Endothelial cell of umbilical vein (primary cell): ENCODE data around the gene SMG5.
A peak's percentile ranks its signal among the peaks of the same experiment; 100 is the strongest.

Experiments
- POLR2A ChIP-seq: IDR thresholded peaks from 2 replicates; pipeline ENCODE4 v1.6.1; 2012; ENCODE audit warnings: low read depth, mild to moderate bottlenecking, control low read depth, low read length
- POLR2AphosphoS5 ChIP-seq: IDR thresholded peaks from 2 replicates; pipeline ENCODE4 v1.6.1; 2012; ENCODE audit warnings: low read depth, mild to moderate bottlenecking, control low read depth, low read length, moderate library complexity; ENCODE audit not compliant: insufficient read depth
- TF ChIP-seq, protein P1 (sequence below), 2 donors: IDR thresholded peaks; 1 replicate in 1 of 2; 2 replicates in 1 of 2; pipeline ENCODE4 v1.5.1; 2011; ENCODE audit warnings: low read length in 2 of 2, mild to moderate bottlenecking in 2 of 2, moderate library complexity in 2 of 2, control low read depth in 1 of 2, inconsistent platforms in 1 of 2, low read depth in 1 of 2; ENCODE audit not compliant: insufficient read depth in 1 of 2; ENCODE audit errors: extremely low read depth in 1 of 2

DNA sequence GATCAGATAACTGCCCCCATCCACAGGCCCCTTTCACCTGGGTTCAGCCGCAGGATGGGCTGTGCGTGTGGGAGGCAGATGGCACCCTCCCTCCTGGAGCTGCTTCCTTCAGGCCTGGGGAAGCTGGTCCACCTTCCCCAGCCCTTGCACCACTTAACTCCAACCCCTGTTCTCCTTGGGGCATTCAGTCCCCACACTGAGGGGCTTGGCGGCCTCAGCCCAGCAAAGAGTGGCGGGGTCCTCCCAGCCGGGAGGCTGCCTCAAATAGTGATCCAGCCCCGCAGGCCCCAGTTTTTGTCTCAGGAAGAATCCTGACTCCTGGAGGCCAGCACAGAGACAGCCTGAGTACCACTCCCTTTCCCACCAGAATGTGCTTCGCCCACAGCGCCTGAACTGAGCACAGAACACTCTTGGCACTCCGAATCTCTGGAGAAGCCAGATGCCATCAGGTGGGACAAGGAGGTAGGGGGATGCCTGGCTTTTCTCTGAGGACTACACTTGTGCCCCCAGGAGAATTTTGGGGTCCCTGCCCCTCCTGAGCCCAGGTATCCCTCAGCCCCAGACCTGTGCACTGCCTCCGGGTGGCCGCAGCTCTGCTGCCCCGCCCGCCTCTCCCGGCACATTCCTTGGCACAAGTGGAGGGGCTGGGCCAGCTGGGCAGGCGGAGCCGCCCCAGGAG, 35.7 kb downstream of the SMG5 start:
- TF ChIP-seq POLR2AphosphoS5 (no peak), POLR2A (peak; percentile 54)
- TF ChIP-seq, protein P1, sequence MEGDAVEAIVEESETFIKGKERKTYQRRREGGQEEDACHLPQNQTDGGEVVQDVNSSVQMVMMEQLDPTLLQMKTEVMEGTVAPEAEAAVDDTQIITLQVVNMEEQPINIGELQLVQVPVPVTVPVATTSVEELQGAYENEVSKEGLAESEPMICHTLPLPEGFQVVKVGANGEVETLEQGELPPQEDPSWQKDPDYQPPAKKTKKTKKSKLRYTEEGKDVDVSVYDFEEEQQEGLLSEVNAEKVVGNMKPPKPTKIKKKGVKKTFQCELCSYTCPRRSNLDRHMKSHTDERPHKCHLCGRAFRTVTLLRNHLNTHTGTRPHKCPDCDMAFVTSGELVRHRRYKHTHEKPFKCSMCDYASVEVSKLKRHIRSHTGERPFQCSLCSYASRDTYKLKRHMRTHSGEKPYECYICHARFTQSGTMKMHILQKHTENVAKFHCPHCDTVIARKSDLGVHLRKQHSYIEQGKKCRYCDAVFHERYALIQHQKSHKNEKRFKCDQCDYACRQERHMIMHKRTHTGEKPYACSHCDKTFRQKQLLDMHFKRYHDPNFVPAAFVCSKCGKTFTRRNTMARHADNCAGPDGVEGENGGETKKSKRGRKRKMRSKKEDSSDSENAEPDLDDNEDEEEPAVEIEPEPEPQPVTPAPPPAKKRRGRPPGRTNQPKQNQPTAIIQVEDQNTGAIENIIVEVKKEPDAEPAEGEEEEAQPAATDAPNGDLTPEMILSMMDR (IDR thresholded peaks at IDR 0.05; ENCODE audit: extremely low read depth in 1 of 2, insufficient read depth in 1 of 2, low read depth in 1 of 2, low read length in 2 of 2): no peak
